Inflammatory macrophage (primary cell): Measurements from ENCODE around the gene LRRN4CL.

Experiments used
- DNase-seq, 2 donors: peaks; one replicate each; pipeline ENCODE4 v3.0.0-alpha.2; 2020 to 2022

The LRRN4CL gene

GRCh38 chr11:62645946-62646824 is 43.1 kb downstream of the LRRN4CL start, which contains the start of gene GANAB:
Gene GANAB, minus strand, starts transcription at chr11:62646613. Its CDS starts 14 bp downstream, at chr11:62646599.
- peak; percentile 98 to 99 for DNase-seq

- DNase-seq: peak in 1 of 2 donors; percentile 11
These were observed 43.7 kb downstream of the LRRN4CL start for GRCh38 chr11:62645671-62645945.

- no peak for DNase-seq
These were observed 45.1 kb downstream of the LRRN4CL start for GRCh38 chr11:62644220-62644619.
